ENCODE measurements around the gene SPCS3. TPM values are rescaled to one million over a fixed set of nuclear protein-coding genes. Genes with fewer than 3 reads are reported as not detected.

SPCS3 gene
- total and polyA plus RNA-seq, 10 donors, result 20.6 to 164 (median 133) TPM

GRCh38 chr4:176300036-176300435 lies 19.7 kb upstream of the SPCS3 start:
- Histone ChIP-seq H3K36me3 (no peaks in the 10 kb centered on the region), H3K9me3 (no peaks in the 10 kb centered on the region), H3K27ac (no peak overlapping the region), H3K27me3 (replicated peaks in 1 of 7) (peaks cover 0 to 24% (median 0%) of the 10 kb centered on the region in 7 donors), H3K4me3 (no peak overlapping the region), H3K4me1 (no peaks in the 10 kb centered on the region)
- intact Hi-C loops (cut with DNase I; ENCODE audit: low total_unique reads), result no loop called here
- DNase-seq, result no peak
- 87 to 96% (median 87%) methylated on average over 7 to 9 of the region's 9 CpGs for WGBS, 5 donors
- no peak for TF ChIP-seq POLR2AphosphoS5 (IDR thresholded peaks at IDR 0.05)
- TF ChIP-seq POLR2A (IDR thresholded peaks at IDR 0.05), result no peak
- TF ChIP-seq, protein P1, sequence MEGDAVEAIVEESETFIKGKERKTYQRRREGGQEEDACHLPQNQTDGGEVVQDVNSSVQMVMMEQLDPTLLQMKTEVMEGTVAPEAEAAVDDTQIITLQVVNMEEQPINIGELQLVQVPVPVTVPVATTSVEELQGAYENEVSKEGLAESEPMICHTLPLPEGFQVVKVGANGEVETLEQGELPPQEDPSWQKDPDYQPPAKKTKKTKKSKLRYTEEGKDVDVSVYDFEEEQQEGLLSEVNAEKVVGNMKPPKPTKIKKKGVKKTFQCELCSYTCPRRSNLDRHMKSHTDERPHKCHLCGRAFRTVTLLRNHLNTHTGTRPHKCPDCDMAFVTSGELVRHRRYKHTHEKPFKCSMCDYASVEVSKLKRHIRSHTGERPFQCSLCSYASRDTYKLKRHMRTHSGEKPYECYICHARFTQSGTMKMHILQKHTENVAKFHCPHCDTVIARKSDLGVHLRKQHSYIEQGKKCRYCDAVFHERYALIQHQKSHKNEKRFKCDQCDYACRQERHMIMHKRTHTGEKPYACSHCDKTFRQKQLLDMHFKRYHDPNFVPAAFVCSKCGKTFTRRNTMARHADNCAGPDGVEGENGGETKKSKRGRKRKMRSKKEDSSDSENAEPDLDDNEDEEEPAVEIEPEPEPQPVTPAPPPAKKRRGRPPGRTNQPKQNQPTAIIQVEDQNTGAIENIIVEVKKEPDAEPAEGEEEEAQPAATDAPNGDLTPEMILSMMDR (IDR thresholded peaks at IDR 0.05 in 8 of 11, conservative IDR thresholded peaks at IDR 0.05 in 3 of 11), result no peak

DNA sequence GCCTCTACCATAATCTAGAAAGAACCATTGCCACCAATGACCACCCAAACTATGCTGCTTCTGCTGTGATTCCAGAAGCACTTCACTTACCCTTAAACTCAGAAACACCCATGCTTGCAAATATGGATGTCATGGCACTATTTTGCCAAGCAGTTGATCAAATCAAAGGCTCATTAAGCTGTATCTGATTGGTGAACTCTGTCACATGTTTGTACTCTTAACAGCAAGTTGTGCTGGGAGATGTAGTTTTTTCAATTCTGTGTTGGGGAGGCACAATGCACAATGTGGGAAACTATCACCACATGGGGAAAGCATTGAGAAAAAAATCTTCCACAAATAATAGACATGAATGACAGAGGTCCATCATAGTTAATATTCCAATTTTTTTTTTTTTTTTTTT lies 19.2 kb upstream of the SPCS3 start:
- Histone ChIP-seq H3K27ac (no peak overlapping the region), H3K4me3 (no peak overlapping the region), H3K27me3 (replicated peaks in 1 of 7) (peaks cover 0 to 27% (median 0%) of the 10 kb centered on the region in 7 donors), H3K9me3 (no peaks in the 10 kb centered on the region), H3K4me1 (no peaks in the 10 kb centered on the region), H3K36me3 (no peaks in the 10 kb centered on the region)
- intact Hi-C loops (cut with DNase I; ENCODE audit: low total_unique reads), result no loop called here
- no peak for DNase-seq
- no peak for TF ChIP-seq POLR2A (IDR thresholded peaks at IDR 0.05)
- TF ChIP-seq, protein P1 (IDR thresholded peaks at IDR 0.05 in 8 of 11, conservative IDR thresholded peaks at IDR 0.05 in 3 of 11), result no peak
- no peak for TF ChIP-seq POLR2AphosphoS5 (IDR thresholded peaks at IDR 0.05)

DNA sequence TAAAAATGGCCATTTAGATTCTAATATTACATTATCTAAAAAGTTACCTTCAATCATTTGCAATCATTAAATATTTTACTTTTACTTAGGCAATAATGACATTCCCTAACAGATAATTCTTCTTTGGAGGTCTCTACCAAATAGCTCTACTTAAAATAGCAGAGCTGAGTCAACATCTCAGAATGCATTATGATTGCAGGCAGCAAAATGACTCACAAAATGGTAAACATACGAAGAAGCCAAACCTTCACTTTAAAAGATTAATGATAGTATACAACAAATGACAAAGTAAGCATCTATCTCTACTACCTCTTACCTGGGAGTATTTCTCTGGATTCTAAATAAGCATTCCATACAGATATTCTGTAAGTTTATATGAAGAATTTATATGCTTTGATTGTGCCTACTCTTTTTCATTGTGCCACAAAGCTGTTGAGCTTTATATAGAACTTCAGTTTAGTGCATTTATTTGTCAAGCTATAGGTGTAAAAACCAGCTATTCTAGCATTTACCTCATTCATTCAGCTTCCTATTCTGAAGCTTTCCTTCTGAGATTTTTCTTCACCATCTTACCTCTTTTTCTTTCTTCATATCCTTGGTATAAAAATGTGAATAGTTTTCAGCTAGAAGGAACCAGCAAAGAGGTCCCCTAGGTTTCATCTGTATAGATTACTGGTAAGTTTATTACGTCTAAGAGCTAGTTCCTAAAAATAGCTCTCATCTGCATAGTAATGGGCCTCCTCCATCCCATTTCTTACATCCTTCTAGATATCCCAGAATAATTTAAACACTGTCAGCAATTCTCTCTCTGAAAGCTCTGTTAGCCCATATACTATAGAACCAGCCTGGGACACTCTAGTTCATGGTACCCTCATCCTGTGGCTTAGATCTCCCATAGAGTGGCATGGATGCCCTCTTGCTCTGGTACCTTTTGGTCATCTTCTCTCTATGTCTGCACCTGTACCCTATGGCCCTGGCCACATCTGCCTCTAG lies 17.2 kb upstream of the SPCS3 start:
- H3K9me3 ChIP-seq, result no peaks in the 10 kb centered on the region

DNA sequence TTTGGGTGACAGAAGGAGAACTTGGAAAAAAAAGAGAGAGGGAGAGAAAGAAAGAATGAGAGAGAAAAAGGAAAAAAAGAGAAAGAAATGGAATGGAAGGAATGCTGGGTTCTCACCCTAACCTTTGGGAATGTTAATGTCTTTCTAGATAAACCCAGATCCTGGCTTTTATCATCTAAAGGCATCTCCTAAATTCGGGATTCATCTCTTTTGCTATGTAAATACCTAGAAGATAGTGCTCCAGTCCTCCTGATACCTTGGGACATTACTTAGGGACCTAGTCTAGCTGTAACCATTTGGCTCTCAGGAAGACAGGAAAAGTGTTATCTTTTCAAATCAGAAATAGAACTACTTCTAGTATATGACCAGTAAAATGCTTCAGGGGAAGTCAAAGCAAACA lies 15.8 kb upstream of the SPCS3 start:
- intact Hi-C loops (cut with DNase I; ENCODE audit: low total_unique reads), result no loop called here
- DNase-seq, result no peak
- Histone ChIP-seq H3K4me3 (no peak overlapping the region), H3K36me3 (no peaks in the 10 kb centered on the region), H3K9me3 (no peaks in the 10 kb centered on the region), H3K27me3 (replicated peaks in 1 of 7) (peaks cover 0 to 27% (median 0%) of the 10 kb centered on the region in 7 donors), H3K27ac (no peak overlapping the region), H3K4me1 (no peaks in the 10 kb centered on the region)
- 20 to 53% (median 46%) methylated on average over 1 of the region's 1 CpG for WGBS, 5 donors
- no peak for TF ChIP-seq POLR2AphosphoS5 (IDR thresholded peaks at IDR 0.05)
- TF ChIP-seq, protein P1 (IDR thresholded peaks at IDR 0.05 in 8 of 11, conservative IDR thresholded peaks at IDR 0.05 in 3 of 11), result no peak
- TF ChIP-seq POLR2A (IDR thresholded peaks at IDR 0.05), result no peak

More for the DNA sequence above, 17.2 kb upstream of the SPCS3 start:
- H3K36me3 ChIP-seq, result no peaks in the 10 kb centered on the region
- WGBS, 5 donors, result 67 to 82% (median 73%) methylated on average over 2 of the region's 2 CpGs
- no peak overlapping the region for H3K27ac ChIP-seq
- no peak for TF ChIP-seq POLR2A (IDR thresholded peaks at IDR 0.05)
- TF ChIP-seq POLR2AphosphoS5 (IDR thresholded peaks at IDR 0.05), result no peak
- TF ChIP-seq, protein P1 (IDR thresholded peaks at IDR 0.05 in 8 of 11, conservative IDR thresholded peaks at IDR 0.05 in 3 of 11), result no peak
- no peaks in the 10 kb centered on the region for H3K4me1 ChIP-seq
- intact Hi-C loops (cut with DNase I; ENCODE audit: low total_unique reads), result no loop called here
- peaks cover 0 to 27% (median 0%) of the 10 kb centered on the region in 7 donors for H3K27me3 ChIP-seq (replicated peaks in 1 of 7)
- H3K4me3 ChIP-seq, result no peak overlapping the region
- DNase-seq, result no peak
